Trophoblast cell (in vitro differentiated cells and primary cell): ENCODE measurements around the gene OR52K2.

Source experiments
- DNase-seq, 2 donors: peaks; one replicate each; pipeline ENCODE4 v3.0.0-alpha.2; 2016
- H2AFZ ChIP-seq: 2 replicates; pipeline ENCODE4 v1.6.1; 2013; ENCODE audit warnings: low read length, moderate library complexity, mild to moderate bottlenecking; ENCODE audit not compliant: insufficient read depth, poor library complexity
- H2AK5ac ChIP-seq: 2 replicates; pipeline ENCODE4 v1.6.1; 2013; ENCODE audit warnings: mild to moderate bottlenecking, low read length
- H2BK120ac ChIP-seq: 2 replicates; pipeline ENCODE4 v1.6.1; 2013; ENCODE audit warnings: low read length, mild to moderate bottlenecking, moderate library complexity; ENCODE audit not compliant: insufficient read depth, poor library complexity
- H2BK12ac ChIP-seq: 2 replicates; pipeline ENCODE4 v1.6.1; 2013; ENCODE audit warnings: mild to moderate bottlenecking, low read length, moderate library complexity
- H2BK5ac ChIP-seq: 2 replicates; pipeline ENCODE4 v1.6.1; 2013; ENCODE audit warnings: low read length, low read depth, moderate library complexity, mild to moderate bottlenecking; ENCODE audit not compliant: poor library complexity
- H3K14ac ChIP-seq: 2 replicates; pipeline ENCODE4 v1.6.1; 2013; ENCODE audit warnings: mild to moderate bottlenecking, low read length
- H3K18ac ChIP-seq: 2 replicates; pipeline ENCODE4 v1.6.1; 2013; ENCODE audit warnings: mild to moderate bottlenecking, low read length
- H3K23ac ChIP-seq: 2 replicates; pipeline ENCODE4 v1.6.1; 2013; ENCODE audit warnings: low read length
- H3K27ac ChIP-seq: 2 replicates; pipeline ENCODE4 v1.5.1; 2013; ENCODE audit warnings: low read depth, mild to moderate bottlenecking, inconsistent platforms, low read length, moderate library complexity
- H3K27me3 ChIP-seq: 2 replicates; pipeline ENCODE4 v1.6.1; 2013; ENCODE audit warnings: inconsistent platforms, mild to moderate bottlenecking, low read length, moderate library complexity; ENCODE audit not compliant: insufficient read depth
- H3K36me3 ChIP-seq, 2 experiments: 1 replicate in 1 of 2; 2 replicates in 1 of 2; pipeline ENCODE4 v1.6.1; 2013; ENCODE audit warnings: low read length in 2 of 2, mild to moderate bottlenecking in 2 of 2, moderate library complexity in 1 of 2; ENCODE audit not compliant: insufficient read depth in 2 of 2, control insufficient read depth in 1 of 2
- H3K4ac ChIP-seq: 2 replicates; pipeline ENCODE4 v1.6.1; 2013; ENCODE audit warnings: low read depth, mild to moderate bottlenecking, low read length, moderate library complexity
- H3K4me1 ChIP-seq, 2 experiments: 1 replicate in 1 of 2; 2 replicates in 1 of 2; pipeline ENCODE4 v1.6.1; 2013; ENCODE audit warnings: low read length in 2 of 2, mild to moderate bottlenecking in 2 of 2, moderate library complexity in 1 of 2; ENCODE audit not compliant: insufficient read depth in 2 of 2, control insufficient read depth in 1 of 2
- H3K4me2 ChIP-seq: 2 replicates; pipeline ENCODE4 v1.6.1; 2013; ENCODE audit warnings: inconsistent platforms, mild to moderate bottlenecking, low read length, moderate library complexity
- H3K4me3 ChIP-seq: 2 replicates; pipeline ENCODE4 v1.5.1; 2013; ENCODE audit warnings: mild to moderate bottlenecking, low read depth, low read length, inconsistent platforms
- H3K79me1 ChIP-seq: one replicate; pipeline ENCODE4 v1.6.1; 2013; ENCODE audit warnings: low read length
- H3K79me2 ChIP-seq: 2 replicates; pipeline ENCODE4 v1.6.1; 2013; ENCODE audit warnings: low read length, mild to moderate bottlenecking; ENCODE audit not compliant: control insufficient read depth, insufficient read depth, poor library complexity
- H3K9ac ChIP-seq: 2 replicates; pipeline ENCODE4 v1.6.1; 2013; ENCODE audit warnings: mild to moderate bottlenecking, low read length
- H3K9me3 ChIP-seq: 2 replicates; pipeline ENCODE4 v1.6.1; 2013; ENCODE audit warnings: low read depth, mild to moderate bottlenecking, control low read depth, inconsistent platforms, low read length; ENCODE audit not compliant: insufficient read depth
- H4K12ac ChIP-seq: 2 replicates; pipeline ENCODE4 v1.6.1; 2013; ENCODE audit warnings: low read depth, mild to moderate bottlenecking, low read length, moderate library complexity
- H4K8ac ChIP-seq: 2 replicates; pipeline ENCODE4 v1.6.1; 2013; ENCODE audit warnings: low read depth, mild to moderate bottlenecking, low read length, moderate library complexity
- H4K91ac ChIP-seq: one replicate; pipeline ENCODE4 v1.6.1; 2013; ENCODE audit warnings: low read depth, mild to moderate bottlenecking, low read length, moderate library complexity
- WGBS: extraction: QIAGEN DNeasy Blood & Tissue Kit; methylation state at CpG from one replicate; pipeline ENCODE4 v1.1.7; 2013; ENCODE audit warnings: missing lambda C conversion rate; ENCODE audit not compliant: insufficient read length, insufficient coverage; ENCODE audit errors: extremely low coverage; 5-methylcytosine and 5-hydroxymethylcytosine counted together

Gene OR52K2

DNA sequence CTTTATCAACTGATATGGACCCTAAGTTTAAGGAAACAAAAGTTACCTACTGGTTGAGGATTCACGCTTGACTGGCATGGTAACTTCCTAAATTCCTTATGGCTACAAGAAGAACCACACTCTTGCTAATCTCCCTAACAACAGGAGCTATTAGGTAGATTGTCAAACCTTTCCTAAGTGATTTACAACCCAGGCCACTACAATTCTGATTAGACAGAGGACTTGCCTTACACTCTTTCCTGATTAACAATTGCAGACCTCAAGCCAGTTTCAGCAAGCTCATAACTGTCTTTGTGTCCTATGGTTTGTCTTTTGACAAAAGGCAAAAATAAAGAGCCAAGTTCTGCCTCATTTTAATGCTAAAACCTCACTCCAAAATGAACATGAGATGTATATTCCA lies 16.3 kb downstream of the OR52K2 start:
- Histone ChIP-seq H4K8ac (no peak overlapping the region), H3K79me2 (no peaks in the 10 kb centered on the region), H4K91ac (no peak overlapping the region), H2BK120ac (no peak overlapping the region), H2BK12ac (no peak overlapping the region), H3K4me3 (no peak overlapping the region), H3K27ac (no peak overlapping the region), H3K9me3 (peaks cover 10% of the 10 kb centered on the region), H3K27me3 (no peaks in the 10 kb centered on the region), H2AK5ac (no peak overlapping the region), H3K4me1 (no peaks in the 10 kb centered on the region), H3K79me1 (no peaks in the 10 kb centered on the region), H3K36me3 (no peaks in the 10 kb centered on the region), H4K12ac (no peak overlapping the region), H3K23ac (no peak overlapping the region), H3K9ac (no peak overlapping the region), H3K14ac (no peak overlapping the region), H2AFZ (no peak overlapping the region), H3K4ac (no peak overlapping the region), H2BK5ac (no peak overlapping the region), H3K4me2 (no peak overlapping the region), H3K18ac (no peak overlapping the region)
- WGBS: no CpG with 5 or more reads among the region's 1 CpG
- no peak for DNase-seq

DNA sequence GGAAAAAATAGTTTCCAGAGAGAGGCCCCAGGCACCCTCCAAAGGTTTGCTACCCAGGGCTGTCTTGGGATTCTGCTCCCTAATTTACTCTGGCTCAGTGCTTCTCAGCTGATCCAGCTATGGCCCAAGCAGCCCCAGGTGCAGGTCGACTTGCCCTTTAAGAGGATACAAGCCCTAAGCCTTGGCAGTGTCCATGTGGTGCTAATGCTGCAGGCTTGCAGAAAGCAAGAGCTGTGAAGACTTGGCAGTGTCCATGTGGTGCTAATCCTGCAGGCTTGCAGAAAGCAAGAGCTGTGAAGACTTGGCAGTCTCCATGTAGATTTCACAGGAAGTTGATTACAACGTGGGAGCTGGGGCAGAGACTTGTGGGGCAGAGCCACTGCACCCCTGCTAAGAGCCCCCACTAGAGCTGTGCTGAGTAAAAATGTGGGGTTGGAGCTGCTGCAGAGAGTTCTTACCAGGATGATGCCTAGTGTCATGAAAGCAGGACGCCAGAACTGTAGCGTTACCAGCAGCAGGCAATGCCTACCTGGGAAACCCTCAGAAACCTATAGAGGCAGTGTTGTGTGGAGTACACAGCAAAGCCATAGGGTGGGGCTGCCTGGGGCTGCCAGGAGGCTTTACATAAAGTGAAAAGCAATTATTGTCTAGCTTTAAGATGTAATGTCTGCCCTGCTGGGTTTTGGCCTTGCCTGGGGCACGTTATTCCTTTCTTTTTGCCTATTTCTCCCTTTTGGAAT lies 17.2 kb downstream of the OR52K2 start:
- DNase-seq: no peak
- Histone ChIP-seq H2AFZ (no peak overlapping the region), H3K18ac (no peak overlapping the region), H2BK12ac (no peak overlapping the region), H2BK120ac (no peak overlapping the region), H3K36me3 (no peaks in the 10 kb centered on the region), H3K23ac (no peak overlapping the region), H3K79me2 (no peaks in the 10 kb centered on the region), H3K4me2 (no peak overlapping the region), H3K9ac (no peak overlapping the region), H3K79me1 (no peaks in the 10 kb centered on the region), H2AK5ac (no peak overlapping the region), H2BK5ac (no peak overlapping the region), H3K27me3 (no peaks in the 10 kb centered on the region), H3K4ac (no peak overlapping the region), H4K91ac (no peak overlapping the region), H3K9me3 (peaks cover 10% of the 10 kb centered on the region), H3K27ac (no peak overlapping the region), H3K4me3 (no peak overlapping the region), H3K14ac (no peak overlapping the region), H4K8ac (no peak overlapping the region), H3K4me1 (no peaks in the 10 kb centered on the region), H4K12ac (no peak overlapping the region)
- no CpG with 5 or more reads among the region's 5 CpGs for WGBS

DNA sequence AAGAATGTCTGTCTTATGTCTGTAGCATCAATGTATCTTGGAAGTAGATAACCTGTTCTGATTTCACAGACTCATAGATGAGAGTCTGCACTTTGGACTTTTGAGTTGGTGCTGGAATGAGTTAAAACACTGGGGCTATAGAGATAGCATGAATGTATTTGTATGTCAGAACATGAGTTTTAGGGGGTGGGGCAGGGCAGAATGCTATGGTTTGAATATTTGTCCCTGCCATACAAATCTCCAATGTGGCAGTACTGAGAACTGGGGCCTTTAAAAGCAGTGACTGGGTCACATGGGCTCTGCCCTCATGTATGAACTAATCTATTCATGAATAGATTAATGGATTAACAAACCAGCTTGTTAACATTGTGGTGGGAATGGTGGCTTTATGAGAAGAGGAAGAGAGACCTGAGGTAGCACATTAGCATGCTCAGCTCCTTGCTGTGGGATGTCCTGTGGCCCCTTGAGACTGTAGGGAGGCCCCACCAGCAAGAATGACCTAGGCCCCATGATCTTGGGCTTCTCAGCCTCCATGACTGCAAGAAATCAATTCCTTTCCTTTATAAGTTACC lies 17.9 kb downstream of the OR52K2 start:
- no peak overlapping the region for H3K4me3 ChIP-seq
- H3K9ac ChIP-seq: no peak overlapping the region
- no peak overlapping the region for H4K8ac ChIP-seq
- no peak overlapping the region for H3K4ac ChIP-seq
- H3K79me2 ChIP-seq: no peaks in the 10 kb centered on the region
- DNase-seq: no peak
- H3K27me3 ChIP-seq: no peaks in the 10 kb centered on the region
- no peak overlapping the region for H2BK120ac ChIP-seq
- H2BK5ac ChIP-seq: no peak overlapping the region
- no peak overlapping the region for H2AK5ac ChIP-seq
- no peaks in the 10 kb centered on the region for H3K4me1 ChIP-seq
- H3K23ac ChIP-seq: no peak overlapping the region
- H3K27ac ChIP-seq: no peak overlapping the region
- no peak overlapping the region for H4K91ac ChIP-seq
- H4K12ac ChIP-seq: no peak overlapping the region
- no peak overlapping the region for H3K14ac ChIP-seq
- H2AFZ ChIP-seq: no peak overlapping the region
- no peaks in the 10 kb centered on the region for H3K36me3 ChIP-seq
- no peak overlapping the region for H2BK12ac ChIP-seq
- no peak overlapping the region for H3K18ac ChIP-seq
- peaks cover 10% of the 10 kb centered on the region for H3K9me3 ChIP-seq
- H3K4me2 ChIP-seq: no peak overlapping the region
- no peaks in the 10 kb centered on the region for H3K79me1 ChIP-seq

DNA sequence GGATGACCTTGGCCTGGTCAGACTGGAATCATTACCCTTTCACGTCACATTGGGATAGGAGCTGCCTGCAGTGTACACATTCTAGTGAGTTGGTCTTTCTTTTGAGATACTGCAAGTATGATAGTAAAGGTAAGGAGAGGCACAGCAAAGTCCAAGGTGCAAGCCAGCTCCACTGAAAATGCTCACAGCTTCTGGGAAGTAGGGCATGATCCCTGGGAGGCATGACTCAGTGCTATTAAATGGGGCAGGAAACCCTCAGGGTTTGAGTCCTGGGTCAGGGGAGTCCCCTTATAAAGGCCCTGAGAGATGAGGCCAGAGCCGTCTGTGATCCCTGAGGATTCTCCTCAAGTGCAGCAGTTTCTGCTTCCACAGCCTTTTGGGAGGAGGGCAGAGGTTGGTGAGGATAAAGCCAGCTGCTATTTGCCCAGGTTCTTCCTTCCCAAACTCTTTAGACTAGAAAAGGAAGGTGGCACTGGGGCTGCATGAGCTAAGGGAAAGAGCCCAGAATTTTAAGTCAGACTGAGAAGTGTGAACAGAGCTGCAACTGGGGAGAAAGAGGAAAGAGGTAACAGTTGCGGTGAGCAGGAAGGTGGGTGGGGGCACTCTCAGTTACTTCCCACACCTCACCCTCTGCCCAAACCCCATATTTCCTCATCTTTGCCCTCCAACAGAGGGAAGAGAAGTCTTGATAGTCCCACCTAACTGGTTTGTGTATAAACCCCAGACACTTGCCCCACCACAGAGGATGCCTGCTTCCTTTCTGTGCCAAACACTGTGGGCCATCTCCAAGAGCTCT lies 18.9 kb downstream of the OR52K2 start:
- Histone ChIP-seq H3K18ac (no peak overlapping the region), H2AFZ (no peak overlapping the region), H3K79me2 (no peaks in the 10 kb centered on the region), H2BK5ac (no peak overlapping the region), H4K8ac (no peak overlapping the region), H4K91ac (no peak overlapping the region), H2BK12ac (no peak overlapping the region), H3K4ac (no peak overlapping the region), H3K4me1 (no peaks in the 10 kb centered on the region), H3K9ac (no peak overlapping the region), H3K23ac (peak overlapping the region; percentile 27), H3K27ac (no peak overlapping the region), H3K14ac (no peak overlapping the region), H2AK5ac (no peak overlapping the region), H3K36me3 (no peaks in the 10 kb centered on the region), H3K4me2 (no peak overlapping the region), H2BK120ac (no peak overlapping the region), H3K9me3 (peaks cover 7% of the 10 kb centered on the region), H4K12ac (no peak overlapping the region), H3K27me3 (no peaks in the 10 kb centered on the region), H3K79me1 (no peaks in the 10 kb centered on the region), H3K4me3 (no peak overlapping the region)
- WGBS: no CpG with 5 or more reads among the region's 3 CpGs
- DNase-seq: no peak
